Stimulated activated CD8-positive, alpha-beta memory T cell treated with anti-CD3 and anti-CD28 coated beads, Interleukin-4, amount 100 ng/mL, for 4 hours (primary cell): ENCODE results near the gene MED31.
"Not testable (repeated sequence)": the region's sequence is repeated elsewhere in the genome, so short reads cannot be mapped to it uniquely, and the experiment has no call there.

Experiments
- DNase-seq, 2 donors: peaks; one replicate each; pipeline ENCODE4 v3.0.0-alpha.2; 2020; ENCODE audit warnings: low read depth in 2 of 2, low spot score in 1 of 2

Gene MED31

DNA sequence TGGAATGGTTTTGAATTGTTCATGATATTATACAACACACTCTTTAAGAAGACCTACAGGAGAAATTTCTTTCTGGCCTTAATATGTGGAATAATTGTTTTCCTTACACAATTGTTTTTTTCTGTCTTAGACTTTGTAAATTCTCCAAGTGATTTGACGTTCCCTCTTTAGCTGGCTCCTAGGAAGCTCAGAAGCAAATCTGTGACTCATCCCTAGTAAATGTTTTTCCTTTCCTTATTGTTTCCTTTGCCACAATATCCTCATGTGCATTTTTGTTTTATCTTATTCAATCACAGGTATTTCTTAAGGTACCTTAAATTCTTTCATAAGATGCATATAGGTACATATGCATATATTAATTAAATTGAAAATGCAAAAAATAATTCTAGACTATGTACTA lies 24.4 kb downstream of the MED31 start:
- DNase-seq = no peak

GRCh38 chr17:6626616-6627015 lies 24.8 kb downstream of the MED31 start:
- DNase-seq = no peak

DNA sequence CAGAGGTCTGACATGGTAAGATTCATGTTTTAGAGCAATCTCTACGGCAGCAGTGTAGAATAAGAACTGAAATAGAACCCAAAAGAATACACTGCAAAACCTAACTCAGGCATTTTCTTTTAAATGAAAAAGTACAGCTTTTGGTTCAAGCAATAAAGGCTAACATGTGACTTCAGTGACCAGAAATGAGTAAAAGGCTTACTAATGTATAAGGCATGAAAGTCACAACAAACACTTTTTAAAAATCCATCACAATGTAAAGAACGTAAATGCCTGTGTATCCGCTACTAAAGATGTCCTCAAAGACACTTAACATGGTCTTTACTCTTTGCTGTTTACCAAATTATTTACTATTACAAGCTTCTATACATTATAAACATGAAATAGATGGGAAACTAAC lies 27.5 kb downstream of the MED31 start:
- no peak for DNase-seq

GRCh38 chr17:6611231-6611630 lies 40.2 kb downstream of the MED31 start:
- DNase-seq = no peak

DNA sequence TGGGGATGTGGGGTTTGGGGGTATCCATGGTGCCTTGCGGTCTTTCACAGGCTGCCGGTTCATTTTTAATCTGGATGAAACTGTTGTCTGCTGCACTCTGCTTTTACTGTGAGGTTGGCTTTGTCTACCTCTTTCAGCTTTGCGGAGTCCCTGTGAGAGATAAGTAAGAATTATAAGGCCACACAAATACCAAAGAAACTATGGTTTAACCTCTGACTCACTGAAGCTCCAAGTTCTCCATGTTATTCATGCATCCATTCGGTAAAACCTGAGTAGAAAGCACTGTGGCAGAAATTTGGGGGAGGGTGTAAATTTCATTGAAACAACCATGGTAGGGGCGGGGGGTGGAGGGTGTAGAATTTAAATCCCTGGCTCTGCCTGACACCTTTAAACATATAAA lies 41.4 kb downstream of the MED31 start:
- no peak for DNase-seq

GRCh38 chr17:6608321-6608720 lies 43.1 kb downstream of the MED31 start:
- DNase-seq = no peak

DNA sequence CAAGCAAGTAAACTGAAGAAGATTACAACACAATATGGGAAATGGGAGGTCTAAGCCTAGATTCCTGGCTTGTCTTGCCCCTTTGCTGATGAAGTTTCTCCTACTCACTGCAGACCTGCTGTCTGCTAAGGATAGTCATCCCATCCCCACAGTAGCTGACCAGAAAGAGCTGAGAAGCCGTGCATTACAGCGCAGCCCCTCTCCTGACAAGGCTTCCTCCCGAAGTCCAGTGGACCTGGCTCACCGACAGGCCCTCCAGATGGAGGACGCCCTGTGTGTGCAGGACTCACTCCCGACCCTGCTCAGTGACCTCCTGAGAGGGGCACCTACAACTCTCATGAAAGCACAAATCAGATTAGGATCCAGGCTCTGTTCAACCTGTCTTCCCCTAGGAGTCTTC lies 46.3 kb downstream of the MED31 start:
- no peak for DNase-seq

DNA sequence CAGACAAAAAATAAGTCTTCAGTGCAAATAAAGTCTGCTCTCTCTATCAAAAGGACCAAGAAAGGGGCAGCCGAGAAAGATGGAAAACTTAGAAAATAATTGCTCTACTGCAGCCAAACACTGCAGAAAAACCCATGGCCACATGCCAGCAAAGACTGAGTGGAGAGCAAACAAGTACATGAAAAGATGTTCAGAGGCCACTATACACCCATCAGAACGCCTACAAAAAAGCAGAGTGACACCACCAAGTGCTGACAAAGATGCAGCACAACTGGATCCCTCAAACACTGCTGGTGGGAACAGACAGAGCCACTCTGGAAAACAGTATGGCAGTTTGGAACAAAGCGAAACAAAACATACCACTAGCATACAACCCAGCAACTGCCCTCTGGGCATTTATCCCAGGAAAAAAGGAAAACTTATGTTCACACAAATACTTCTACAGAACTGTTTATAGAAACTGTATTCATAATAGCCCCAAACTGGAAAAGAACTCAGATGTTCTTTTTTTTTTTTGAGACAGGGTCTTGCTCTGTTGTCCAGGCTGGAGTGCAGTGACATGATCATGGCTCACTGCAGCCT lies 47.6 kb downstream of the MED31 start:
- no peak for DNase-seq

GRCh38 chr17:6602141-6602540 lies 49.3 kb downstream of the MED31 start:
- DNase-seq = no peak

- no peak for DNase-seq
Observed at GRCh38 chr17:6599364-6599763, 52.0 kb downstream of the MED31 start.

DNA sequence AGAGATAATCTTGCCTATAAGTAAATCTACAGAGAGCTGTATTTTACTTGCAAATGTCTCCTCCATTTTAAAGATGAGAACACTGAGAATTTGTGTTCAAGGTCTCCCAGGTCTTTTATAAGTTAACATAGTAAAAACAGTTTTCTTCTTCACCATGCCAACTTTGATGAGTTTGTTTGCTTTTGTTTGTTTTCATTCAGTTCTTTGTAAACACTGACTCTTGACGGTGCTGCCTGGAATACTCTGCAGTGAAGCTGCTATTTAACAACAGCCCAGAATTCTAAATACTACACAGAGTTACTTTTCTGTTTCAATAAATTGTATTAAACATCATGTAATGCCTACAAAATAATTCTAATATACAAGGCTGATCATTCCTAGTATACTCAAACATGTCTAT lies 53.7 kb downstream of the MED31 start:
- no peak for DNase-seq

GRCh38 chr17:6596941-6597340 lies 54.5 kb downstream of the MED31 start:
- no peak for DNase-seq

GRCh38 chr17:6596511-6596910 lies 54.9 kb downstream of the MED31 start:
- DNase-seq = no peak

DNA sequence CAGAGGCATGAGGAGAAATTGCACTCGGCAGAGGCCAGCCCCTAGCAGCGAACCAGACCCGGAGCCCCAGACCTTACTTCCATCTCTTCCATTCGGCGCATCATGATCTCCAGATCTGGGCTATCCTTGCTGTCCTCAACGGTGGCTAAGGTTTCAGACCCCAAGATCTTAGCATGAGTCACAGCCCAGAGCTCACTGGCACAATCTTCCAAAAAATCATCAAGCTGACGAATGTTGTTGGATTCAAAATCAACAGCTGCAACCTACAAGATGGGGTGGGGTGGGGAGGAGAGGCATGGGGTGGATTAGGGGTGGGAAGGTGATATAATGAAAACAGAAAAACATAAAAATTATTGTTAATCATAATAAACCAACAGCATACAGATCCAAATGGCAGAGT lies 55.3 kb downstream of the MED31 start:
- DNase-seq = no peak

GRCh38 chr17:6593371-6593770 lies 58.0 kb downstream of the MED31 start:
- not testable (repeated sequence) for DNase-seq
